Activated naive CD8-positive, alpha-beta T cell treated with anti-CD3 and anti-CD28 coated beads, Interleukin-2, amount 10 ng/mL, durations not matched to agents 7 days and 5 days (primary cell): ENCODE measurements around the gene ZDHHC13. TPM values are rescaled to one million over a fixed set of nuclear protein-coding genes. Genes with fewer than 3 reads are reported as not detected.

Experiments
- ATAC-seq: fragments of 150-1000 bp; cut with Tn5 transposase; one replicate; pipeline ENCODE4 v1.10.0; 2021; ENCODE audit warnings: low read depth, moderate library complexity
- POLR2A ChIA-PET: fragments of 350-600 bp; sonication (Branson Sonifier 250); formaldehyde crosslinking; loops from one replicate; lab custom pipeline; 2021; ENCODE audit warnings: antibody characterized with exemption; lab: Charles Lee
- DNase-seq: peaks from one replicate; pipeline ENCODE4 v3.0.0; 2021
- H3K27ac Mint-ChIP-seq: one replicate; pipeline ENCODE4 v1.8.0; 2022; ENCODE audit warnings: mild to moderate bottlenecking, mixed read lengths
- H3K27me3 Mint-ChIP-seq: one replicate; pipeline ENCODE4 v1.8.0; 2022; ENCODE audit warnings: mild to moderate bottlenecking, moderate library complexity, mixed read lengths
- H3K36me3 Mint-ChIP-seq: one replicate; pipeline ENCODE4 v1.8.0; 2021; ENCODE audit warnings: mild to moderate bottlenecking, mixed read lengths
- H3K4me1 Mint-ChIP-seq: one replicate; pipeline ENCODE4 v1.8.0; 2021; ENCODE audit warnings: mixed read lengths
- H3K4me3 Mint-ChIP-seq: one replicate; pipeline ENCODE4 v1.8.0; 2022; ENCODE audit warnings: mild to moderate bottlenecking, moderate library complexity, mixed read lengths
- H3K9me3 Mint-ChIP-seq: one replicate; pipeline ENCODE4 v1.8.0; 2021; ENCODE audit warnings: mixed read lengths
- total RNA-seq, 2 experiments: library from RNA; stranded (reverse); gene quantifications; one replicate each; pipeline ENCODE4 v1.2.3, GENCODE V29; 2021

Gene ZDHHC13
- total RNA-seq, 2 experiments from 2014 or later, result 21.2 to 21.3 TPM

DNA sequence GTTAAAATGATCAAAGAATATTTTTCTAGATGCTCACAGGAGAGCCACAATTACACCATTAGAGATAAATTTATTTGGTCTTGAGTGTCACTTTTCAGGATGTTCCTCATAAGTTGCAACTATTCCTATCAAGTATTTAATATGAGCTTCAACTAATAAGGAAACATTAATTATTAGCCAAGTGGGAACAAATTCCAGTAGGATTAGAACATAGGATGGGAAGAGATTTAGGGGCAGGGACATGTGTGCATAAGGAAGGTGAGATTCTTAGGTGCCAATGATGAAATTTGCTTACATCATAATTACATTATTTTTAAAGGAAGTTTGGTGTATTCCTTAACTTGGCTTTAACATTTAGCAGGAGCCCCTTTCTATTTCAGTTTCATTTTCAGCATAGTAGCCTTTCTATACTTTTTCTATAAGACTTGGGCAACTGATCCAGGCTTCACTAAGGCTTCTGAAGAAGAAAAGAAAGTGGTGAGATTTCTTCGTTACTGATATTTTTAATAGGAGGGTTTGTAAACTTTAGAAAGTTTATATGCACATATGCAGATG is 46.1 kb downstream of the ZDHHC13 start:
- DNase-seq (no peak), ATAC-seq (no peak)
- peaks cover 10% of the 10 kb centered on the region for H3K4me1 Mint-ChIP-seq
- no peak overlapping the region for H3K27ac Mint-ChIP-seq
- POLR2A ChIA-PET, result no interaction called here
- no peaks in the 10 kb centered on the region for H3K27me3 Mint-ChIP-seq
- H3K36me3 Mint-ChIP-seq, result peaks cover 56% of the 10 kb centered on the region
- no peaks in the 10 kb centered on the region for H3K9me3 Mint-ChIP-seq
- H3K4me3 Mint-ChIP-seq, result no peak overlapping the region

DNA sequence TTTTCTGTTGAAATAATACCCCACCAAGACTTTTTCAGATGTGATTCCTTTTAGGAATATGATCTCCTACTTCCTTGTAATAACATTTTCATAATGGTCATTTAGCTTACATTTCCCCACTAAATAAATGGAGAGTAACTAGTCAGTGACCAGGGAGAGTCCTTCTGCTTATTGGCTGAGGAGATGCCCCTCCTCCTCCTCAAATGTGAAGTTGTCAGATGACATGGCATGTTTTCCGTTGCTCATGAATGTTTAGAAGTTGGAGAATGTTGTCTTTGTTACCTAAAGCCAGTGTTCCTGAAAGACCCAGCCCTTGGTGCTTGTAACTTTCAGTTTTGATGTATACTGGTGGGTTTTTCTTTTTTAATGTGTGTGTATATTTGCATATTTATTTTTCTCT is 46.6 kb downstream of the ZDHHC13 start:
- no peak overlapping the region for H3K4me3 Mint-ChIP-seq
- H3K27me3 Mint-ChIP-seq, result no peaks in the 10 kb centered on the region
- H3K36me3 Mint-ChIP-seq, result peaks cover 60% of the 10 kb centered on the region
- peaks cover 10% of the 10 kb centered on the region for H3K4me1 Mint-ChIP-seq
- DNase-seq (no peak), ATAC-seq (no peak)
- POLR2A ChIA-PET, result no interaction called here
- H3K27ac Mint-ChIP-seq, result no peak overlapping the region
- H3K9me3 Mint-ChIP-seq, result no peaks in the 10 kb centered on the region

DNA sequence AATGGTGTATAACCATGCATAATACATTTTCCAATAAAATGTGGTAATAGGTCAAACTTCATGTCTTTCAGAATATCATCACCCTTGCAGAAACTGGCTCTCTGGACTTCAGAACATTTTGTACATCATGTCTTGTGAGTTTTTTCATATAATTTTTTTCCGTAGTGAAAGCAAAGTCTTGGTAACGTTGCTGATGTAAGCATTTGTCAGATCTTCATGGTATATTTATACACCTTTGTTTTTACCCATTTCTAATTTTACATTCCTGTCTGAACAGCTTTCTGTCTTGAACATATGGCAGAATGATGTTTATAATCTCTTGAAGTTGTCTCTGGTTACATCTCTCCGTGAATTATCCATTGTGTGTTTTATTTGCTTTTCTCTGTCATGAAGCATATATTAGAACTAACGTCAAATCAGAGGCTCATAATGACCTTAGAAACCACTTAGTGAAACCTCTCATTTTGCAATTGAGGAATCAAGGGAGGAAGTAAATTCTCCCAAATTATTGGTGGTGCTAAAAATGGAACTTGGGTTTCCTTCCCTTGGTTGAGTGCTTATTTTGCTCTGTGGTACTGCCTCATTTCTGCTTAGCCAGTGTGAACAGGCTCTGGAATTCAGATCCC is 47.4 kb downstream of the ZDHHC13 start:
- no peak overlapping the region for H3K4me3 Mint-ChIP-seq
- ATAC-seq, result no peak
- POLR2A ChIA-PET, result no interaction called here
- no peak overlapping the region for H3K27ac Mint-ChIP-seq
- peaks cover 62% of the 10 kb centered on the region for H3K36me3 Mint-ChIP-seq
- peaks cover 10% of the 10 kb centered on the region for H3K4me1 Mint-ChIP-seq
- H3K27me3 Mint-ChIP-seq, result no peaks in the 10 kb centered on the region
- DNase-seq, result no peak
- no peaks in the 10 kb centered on the region for H3K9me3 Mint-ChIP-seq

DNA sequence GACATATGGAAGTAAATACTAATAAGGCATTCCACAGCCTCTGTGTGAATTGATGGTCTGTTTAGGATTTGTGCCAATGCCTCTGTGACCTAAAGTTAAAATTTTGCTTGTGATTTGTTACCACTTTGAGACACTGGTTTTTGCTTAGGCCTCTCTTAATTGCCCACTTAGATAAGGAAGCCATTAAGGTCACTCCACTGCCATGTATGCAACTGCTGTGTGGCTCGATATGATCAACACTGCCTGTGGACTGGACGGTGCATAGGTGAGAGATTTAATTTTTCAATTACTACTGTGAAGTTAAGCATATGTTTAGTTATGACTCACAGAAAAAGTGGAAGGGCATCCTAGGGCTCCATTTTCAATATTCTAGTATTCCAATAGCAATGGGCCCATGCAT is 47.9 kb downstream of the ZDHHC13 start:
- H3K27ac Mint-ChIP-seq, result no peak overlapping the region
- H3K36me3 Mint-ChIP-seq, result peaks cover 64% of the 10 kb centered on the region

DNA sequence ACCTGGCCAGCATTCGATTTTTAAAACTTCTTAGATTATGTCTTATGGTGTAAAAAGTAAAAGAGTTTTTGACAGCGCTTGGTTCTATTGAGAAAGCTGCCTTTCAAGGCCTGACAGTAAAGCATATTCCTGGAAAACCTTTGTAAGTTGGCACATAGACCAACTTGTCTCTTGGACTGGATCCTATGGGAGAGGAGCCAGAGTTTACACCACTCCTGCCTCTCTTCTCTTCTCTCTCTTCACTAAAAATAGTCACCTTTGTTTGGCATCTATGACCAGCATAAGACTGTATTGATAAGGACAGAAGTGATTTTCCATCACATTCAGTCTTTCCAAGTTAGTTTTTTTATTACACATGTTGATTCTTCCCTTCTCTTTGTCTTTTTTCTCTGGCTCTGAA is 51.1 kb downstream of the ZDHHC13 start:
- DNase-seq (no peak), ATAC-seq (no peak)
- Mint-ChIP-seq H3K27me3 (no peaks in the 10 kb centered on the region), H3K27ac (no peak overlapping the region), H3K9me3 (no peaks in the 10 kb centered on the region), H3K36me3 (peaks cover 51% of the 10 kb centered on the region), H3K4me3 (no peak overlapping the region), H3K4me1 (peaks cover 3% of the 10 kb centered on the region)
- POLR2A ChIA-PET, result no interaction called here

More for the DNA sequence above, 47.9 kb downstream of the ZDHHC13 start:
- Mint-ChIP-seq H3K4me3 (no peak overlapping the region), H3K27me3 (no peaks in the 10 kb centered on the region), H3K9me3 (no peaks in the 10 kb centered on the region), H3K4me1 (peaks cover 10% of the 10 kb centered on the region)
- DNase-seq, result no peak
- POLR2A ChIA-PET, result no interaction called here
- no peak for ATAC-seq

DNA sequence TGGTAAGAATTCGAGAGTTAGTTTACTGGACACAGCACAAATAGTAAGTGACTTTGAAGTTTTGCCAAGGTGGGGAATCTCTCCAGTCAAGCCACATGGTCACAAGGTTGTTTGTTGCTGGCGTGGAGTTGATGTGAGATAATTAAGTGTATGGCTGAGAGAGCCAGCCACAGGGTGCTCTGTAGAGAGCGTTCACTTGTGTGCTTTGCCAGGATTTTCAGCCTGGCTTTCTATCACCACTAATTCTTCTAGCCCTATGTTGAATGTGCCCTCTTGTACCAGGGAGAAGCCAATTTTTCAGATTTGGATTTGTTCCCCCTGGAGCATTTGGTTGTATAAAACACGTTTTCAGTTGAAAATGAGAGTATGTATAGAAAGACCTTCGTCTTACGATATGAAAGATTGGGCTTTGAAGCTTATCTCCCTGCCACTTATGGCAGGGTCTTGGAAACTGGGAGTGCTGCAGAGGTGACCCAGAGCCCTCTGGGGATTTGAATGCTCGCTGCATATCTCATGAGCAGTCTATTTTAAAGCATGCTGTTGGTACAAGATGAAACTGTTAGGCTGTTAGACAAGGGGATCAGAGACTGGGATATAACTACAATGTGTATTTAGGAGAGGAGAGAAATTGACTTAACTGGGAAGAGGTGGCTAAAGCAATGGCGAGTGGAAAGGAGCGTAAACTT is 56.2 kb downstream of the ZDHHC13 start:
- peaks cover 38% of the 10 kb centered on the region for H3K36me3 Mint-ChIP-seq
- ATAC-seq (no peak), DNase-seq (no peak)
- H3K27ac Mint-ChIP-seq, result no peak overlapping the region
- H3K4me3 Mint-ChIP-seq, result no peak overlapping the region
- H3K27me3 Mint-ChIP-seq, result no peaks in the 10 kb centered on the region
- H3K4me1 Mint-ChIP-seq, result no peaks in the 10 kb centered on the region
- H3K9me3 Mint-ChIP-seq, result no peaks in the 10 kb centered on the region
- POLR2A ChIA-PET, result no interaction called here

DNA sequence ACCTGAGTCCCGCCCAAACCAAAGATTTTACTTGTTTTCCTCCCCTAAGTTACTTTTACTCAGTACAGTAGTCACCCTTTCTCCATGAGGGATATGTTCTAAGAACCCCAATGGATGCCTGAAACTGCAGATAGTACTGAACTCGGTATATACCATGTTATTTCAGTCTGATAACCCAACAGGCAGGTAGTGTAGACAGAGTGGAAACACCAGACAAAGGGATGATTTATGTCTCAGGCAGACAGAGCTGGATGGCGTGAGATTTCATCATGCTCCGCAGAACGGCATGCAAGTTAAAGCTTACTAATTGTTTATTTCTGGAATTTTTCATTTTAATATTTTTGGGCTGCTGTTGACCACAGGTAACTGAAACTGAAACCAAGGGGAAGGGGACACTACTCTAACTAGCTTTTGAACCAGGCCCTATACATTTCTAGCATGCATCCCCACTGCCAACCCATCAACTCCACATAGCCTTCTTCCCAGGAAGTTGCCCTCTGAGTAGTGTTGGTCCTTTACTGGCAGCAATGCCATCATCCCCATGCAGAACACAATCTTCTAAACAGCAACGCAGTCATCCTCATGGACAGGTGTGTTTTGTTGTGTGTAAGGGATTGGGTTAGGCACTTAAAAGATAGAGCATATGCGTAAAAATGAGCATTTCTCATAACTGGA is 57.1 kb downstream of the ZDHHC13 start:
- no peaks in the 10 kb centered on the region for H3K4me1 Mint-ChIP-seq
- POLR2A ChIA-PET, result no interaction called here
- no peaks in the 10 kb centered on the region for H3K9me3 Mint-ChIP-seq
- ATAC-seq (no peak), DNase-seq (no peak)
- no peak overlapping the region for H3K4me3 Mint-ChIP-seq
- H3K27ac Mint-ChIP-seq, result no peak overlapping the region
- H3K36me3 Mint-ChIP-seq, result peaks cover 35% of the 10 kb centered on the region
- H3K27me3 Mint-ChIP-seq, result no peaks in the 10 kb centered on the region

DNA sequence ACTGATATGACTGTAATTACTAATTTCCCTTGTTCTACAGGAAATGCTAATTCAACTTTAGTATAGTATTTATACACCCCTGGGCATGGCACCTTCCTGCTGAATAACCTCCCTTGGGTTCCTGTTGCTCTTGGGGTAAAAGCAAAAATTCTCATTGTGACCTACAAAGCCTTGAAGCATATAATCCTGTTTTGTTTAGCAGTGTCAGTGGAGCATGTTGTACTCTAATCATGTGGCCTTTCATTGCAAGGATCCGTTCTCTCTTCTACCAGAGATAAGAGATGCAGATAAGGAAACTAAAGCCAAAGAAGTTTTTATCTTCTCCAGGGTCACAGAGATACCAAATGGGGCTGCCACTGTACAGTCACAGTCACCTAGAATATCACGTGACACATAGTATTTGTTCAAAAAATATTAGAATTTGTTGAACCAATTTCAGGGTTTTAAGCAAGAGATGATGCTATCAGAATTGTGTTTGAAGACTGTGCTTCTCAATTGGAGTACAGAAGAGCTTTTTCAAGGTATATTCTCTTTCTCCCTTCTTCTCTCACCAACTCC is 59.7 kb downstream of the ZDHHC13 start:
- Mint-ChIP-seq H3K27ac (no peak overlapping the region), H3K4me1 (no peaks in the 10 kb centered on the region), H3K27me3 (no peaks in the 10 kb centered on the region), H3K4me3 (no peak overlapping the region), H3K9me3 (no peaks in the 10 kb centered on the region), H3K36me3 (peaks cover 33% of the 10 kb centered on the region)
- POLR2A ChIA-PET, result no interaction called here
- no peak for ATAC-seq
- no peak for DNase-seq

DNA sequence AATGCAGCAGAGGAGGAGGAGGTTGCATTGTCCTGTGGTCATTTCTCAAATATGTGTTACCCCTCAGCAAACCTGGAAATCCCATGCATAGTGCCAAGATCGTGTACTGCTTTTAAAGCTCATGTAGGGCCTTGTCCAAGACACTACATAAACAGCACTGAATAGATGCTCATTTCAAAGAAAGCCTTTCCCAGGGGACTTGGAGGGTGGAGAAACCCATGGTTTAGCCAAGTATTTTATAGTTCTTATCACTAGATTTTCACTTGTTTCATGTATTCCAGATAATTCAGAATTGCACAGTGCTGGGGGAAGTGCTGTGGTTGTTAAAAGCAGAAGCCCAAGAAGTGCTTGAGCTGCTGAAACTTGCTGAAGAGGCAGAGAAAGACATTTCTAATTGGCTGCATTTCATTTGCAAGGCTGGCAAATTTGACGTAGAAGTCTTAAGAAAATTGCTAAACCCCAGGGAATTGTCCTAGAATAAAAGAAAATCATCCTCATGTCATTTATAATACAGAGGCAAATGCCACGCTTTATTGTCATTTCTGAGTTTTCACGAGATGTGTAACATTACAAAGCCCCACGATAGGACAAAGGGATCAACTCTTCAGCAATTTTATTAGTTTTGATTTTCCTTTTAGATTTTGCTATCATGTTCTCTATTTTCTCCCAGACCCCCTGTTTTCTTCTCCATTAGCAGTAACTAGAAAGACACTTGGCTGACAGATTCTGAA is 64.7 kb downstream of the ZDHHC13 start:
- Mint-ChIP-seq H3K27ac (no peak overlapping the region), H3K36me3 (peaks cover 12% of the 10 kb centered on the region), H3K4me1 (no peaks in the 10 kb centered on the region), H3K27me3 (no peaks in the 10 kb centered on the region), H3K4me3 (no peak overlapping the region), H3K9me3 (no peaks in the 10 kb centered on the region)
- POLR2A ChIA-PET, result no interaction called here
- ATAC-seq (no peak), DNase-seq (no peak)

DNA sequence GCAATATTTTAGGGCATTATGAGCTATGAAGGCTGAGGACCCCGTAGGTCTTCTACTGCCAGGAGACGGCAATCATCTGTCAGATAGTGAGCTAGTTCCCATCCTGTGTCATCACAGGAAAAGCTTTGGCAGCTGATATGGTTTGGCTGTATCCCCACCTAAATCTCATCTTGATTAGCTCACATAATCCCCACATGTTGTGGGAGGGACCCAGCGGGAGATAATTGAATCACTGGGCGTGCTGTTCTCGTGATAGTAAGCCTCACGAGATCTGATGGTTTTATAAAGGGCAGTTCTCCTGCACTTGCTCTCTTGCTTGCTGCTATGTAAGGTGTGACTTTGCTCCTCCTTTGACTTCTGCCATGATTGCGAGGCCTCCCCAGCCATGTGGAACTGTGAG is 66.7 kb downstream of the ZDHHC13 start:
- Mint-ChIP-seq H3K27ac (no peak overlapping the region), H3K9me3 (no peaks in the 10 kb centered on the region), H3K27me3 (no peaks in the 10 kb centered on the region), H3K4me3 (no peak overlapping the region), H3K4me1 (no peaks in the 10 kb centered on the region), H3K36me3 (peaks cover 3% of the 10 kb centered on the region)
- ATAC-seq, result no peak
- POLR2A ChIA-PET, result no interaction called here
- no peak for DNase-seq

DNA sequence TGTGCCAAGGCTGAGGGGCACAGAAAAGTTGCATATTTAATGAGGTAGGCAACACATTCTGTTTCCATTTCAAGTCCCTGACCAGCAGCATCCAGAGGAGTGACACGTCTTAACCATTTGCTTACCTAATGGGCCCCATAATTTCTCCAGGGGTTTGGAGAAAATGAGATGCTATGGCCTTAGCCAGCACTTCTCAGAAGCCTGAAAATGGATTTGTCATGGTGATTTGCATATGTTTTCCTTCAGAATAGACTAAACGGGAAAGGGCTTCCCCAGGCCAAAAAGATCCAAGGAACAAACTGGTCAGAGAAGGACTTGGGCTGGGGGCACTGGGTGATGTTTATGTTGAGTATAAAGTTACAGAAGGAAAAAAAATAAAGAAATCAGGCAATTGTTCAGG is 68.1 kb downstream of the ZDHHC13 start:
- ATAC-seq, result no peak
- Mint-ChIP-seq H3K4me1 (no peaks in the 10 kb centered on the region), H3K27ac (no peak overlapping the region), H3K4me3 (no peak overlapping the region), H3K36me3 (peaks cover 1% of the 10 kb centered on the region), H3K27me3 (no peaks in the 10 kb centered on the region), H3K9me3 (no peaks in the 10 kb centered on the region)
- POLR2A ChIA-PET, result no interaction called here
- DNase-seq, result no peak

DNA sequence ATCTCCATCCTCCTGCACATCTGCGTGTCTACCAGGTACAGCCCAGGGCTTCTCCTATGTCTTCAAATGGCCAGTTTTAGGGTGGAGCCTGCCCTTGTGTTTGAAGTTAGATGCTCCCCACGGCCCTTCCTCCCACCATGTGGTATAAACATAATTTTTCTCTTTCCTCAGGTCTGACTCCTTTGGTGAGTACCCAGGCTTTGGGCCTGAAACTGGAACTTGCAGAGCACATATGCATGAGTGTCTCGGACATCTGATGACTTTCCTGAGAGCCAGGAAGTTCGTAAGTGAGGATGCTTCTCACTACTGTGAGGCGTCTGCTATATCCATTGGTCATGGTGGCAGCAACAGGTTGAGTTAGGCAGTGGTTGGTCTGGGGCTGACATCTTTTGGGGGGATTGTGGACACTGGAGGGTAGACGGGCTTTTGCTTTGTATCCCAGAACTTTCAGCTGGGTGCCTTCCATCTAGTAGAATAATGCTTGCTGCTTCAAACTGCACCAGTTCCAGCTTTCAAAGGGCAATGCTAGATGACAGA is 68.6 kb downstream of the ZDHHC13 start:
- POLR2A ChIA-PET, result no interaction called here
- no peak overlapping the region for H3K4me3 Mint-ChIP-seq
- H3K9me3 Mint-ChIP-seq, result no peaks in the 10 kb centered on the region
- H3K27me3 Mint-ChIP-seq, result no peaks in the 10 kb centered on the region
- DNase-seq (no peak), ATAC-seq (no peak)
- H3K36me3 Mint-ChIP-seq, result no peaks in the 10 kb centered on the region
- no peaks in the 10 kb centered on the region for H3K4me1 Mint-ChIP-seq
- H3K27ac Mint-ChIP-seq, result no peak overlapping the region
